ENCODE measurements around the gene EHD4. TPM values are rescaled to one million over a fixed set of nuclear protein-coding genes. Genes with fewer than 3 reads are reported as not detected.

Gene EHD4
- total and polyA plus RNA-seq, 2 donors: 7.3 to 11.8 TPM

- no peaks in the 10 kb centered on the region for H3K36me3 ChIP-seq (ENCODE audit: control insufficient read depth in 2 of 2, insufficient read depth in 2 of 2, low read length in 1 of 2)
- WGBS: 86% methylated on average over 2 of the region's 2 CpGs
- H3K27ac ChIP-seq (ENCODE audit: low read depth in 1 of 2, low read length in 1 of 2): no peak overlapping the region
- DNase-seq (ENCODE audit: low read depth in 6 of 9, low spot score in 9 of 9): no peak
- no peaks in the 10 kb centered on the region for H3K9me3 ChIP-seq (ENCODE audit: control insufficient read depth in 2 of 2, insufficient read depth in 1 of 2, low read length in 1 of 2)
- no peaks in the 10 kb centered on the region for H3K4me1 ChIP-seq (ENCODE audit: control insufficient read depth in 2 of 2, insufficient read depth in 2 of 2, low read length in 2 of 2)
- H3K4me3 ChIP-seq (ENCODE audit: low read length in 2 of 2): no peak overlapping the region
- H3K27me3 ChIP-seq (ENCODE audit: control insufficient read depth in 2 of 2, insufficient read depth in 1 of 2, low read length in 1 of 2): no peaks in the 10 kb centered on the region
Measured at GRCh38 chr15:42012241-42012640, 39.9 kb upstream of the EHD4 start.

- DNase-seq (ENCODE audit: low read depth in 6 of 9, low spot score in 9 of 9): peak in 1 of 9 donors; percentile 5
- no peaks in the 10 kb centered on the region for H3K27me3 ChIP-seq (ENCODE audit: control insufficient read depth in 2 of 2, insufficient read depth in 1 of 2, low read length in 1 of 2)
- H3K4me3 ChIP-seq (ENCODE audit: low read length in 2 of 2): no peak overlapping the region
- peak overlapping the region in 1 of 2 donors; percentile 58 for H3K27ac ChIP-seq (ENCODE audit: low read depth in 1 of 2, low read length in 1 of 2)
- no peaks in the 10 kb centered on the region for H3K9me3 ChIP-seq (ENCODE audit: control insufficient read depth in 2 of 2, insufficient read depth in 1 of 2, low read length in 1 of 2)
- H3K4me1 ChIP-seq (ENCODE audit: control insufficient read depth in 2 of 2, insufficient read depth in 2 of 2, low read length in 2 of 2): no peaks in the 10 kb centered on the region
- no peaks in the 10 kb centered on the region for H3K36me3 ChIP-seq (ENCODE audit: control insufficient read depth in 2 of 2, insufficient read depth in 2 of 2, low read length in 1 of 2)
- 91% methylated on average over 7 of the region's 7 CpGs for WGBS
Measured at GRCh38 chr15:42011074-42011473, 38.7 kb upstream of the EHD4 start.

GRCh38 chr15:42010434-42010833 is 38.1 kb upstream of the EHD4 start:
- no peaks in the 10 kb centered on the region for H3K9me3 ChIP-seq (ENCODE audit: control insufficient read depth in 2 of 2, insufficient read depth in 1 of 2, low read length in 1 of 2)
- DNase-seq (ENCODE audit: low read depth in 6 of 9, low spot score in 9 of 9): no peak
- H3K27me3 ChIP-seq (ENCODE audit: control insufficient read depth in 2 of 2, insufficient read depth in 1 of 2, low read length in 1 of 2): no peaks in the 10 kb centered on the region
- no peak overlapping the region for H3K4me3 ChIP-seq (ENCODE audit: low read length in 2 of 2)
- H3K4me1 ChIP-seq (ENCODE audit: control insufficient read depth in 2 of 2, insufficient read depth in 2 of 2, low read length in 2 of 2): no peaks in the 10 kb centered on the region
- WGBS: 96% methylated on average over 1 of the region's 1 CpG
- H3K27ac ChIP-seq (ENCODE audit: low read depth in 1 of 2, low read length in 1 of 2): no peak overlapping the region
- H3K36me3 ChIP-seq (ENCODE audit: control insufficient read depth in 2 of 2, insufficient read depth in 2 of 2, low read length in 1 of 2): no peaks in the 10 kb centered on the region

- no peaks in the 10 kb centered on the region for H3K36me3 ChIP-seq (ENCODE audit: control insufficient read depth in 2 of 2, insufficient read depth in 2 of 2, low read length in 1 of 2)
- H3K4me1 ChIP-seq (ENCODE audit: control insufficient read depth in 2 of 2, insufficient read depth in 2 of 2, low read length in 2 of 2): no peaks in the 10 kb centered on the region
- no peaks in the 10 kb centered on the region for H3K9me3 ChIP-seq (ENCODE audit: control insufficient read depth in 2 of 2, insufficient read depth in 1 of 2, low read length in 1 of 2)
- no peak for DNase-seq (ENCODE audit: low read depth in 6 of 9, low spot score in 9 of 9)
- 98% methylated on average over 5 of the region's 5 CpGs for WGBS
- no peak overlapping the region for H3K27ac ChIP-seq (ENCODE audit: low read depth in 1 of 2, low read length in 1 of 2)
- peaks cover 0 to 2% of the 10 kb centered on the region in 2 donors for H3K27me3 ChIP-seq (ENCODE audit: control insufficient read depth in 2 of 2, insufficient read depth in 1 of 2, low read length in 1 of 2)
- H3K4me3 ChIP-seq (ENCODE audit: low read length in 2 of 2): no peak overlapping the region
Measured at GRCh38 chr15:42009474-42009873, 37.1 kb upstream of the EHD4 start.

- H3K4me1 ChIP-seq (ENCODE audit: control insufficient read depth in 2 of 2, insufficient read depth in 2 of 2, low read length in 2 of 2): no peaks in the 10 kb centered on the region
- H3K9me3 ChIP-seq (ENCODE audit: control insufficient read depth in 2 of 2, insufficient read depth in 1 of 2, low read length in 1 of 2): no peaks in the 10 kb centered on the region
- H3K4me3 ChIP-seq (ENCODE audit: low read length in 2 of 2): no peak overlapping the region
- H3K36me3 ChIP-seq (ENCODE audit: control insufficient read depth in 2 of 2, insufficient read depth in 2 of 2, low read length in 1 of 2): no peaks in the 10 kb centered on the region
- DNase-seq (ENCODE audit: low read depth in 6 of 9, low spot score in 9 of 9): no peak
- H3K27ac ChIP-seq (ENCODE audit: low read depth in 1 of 2, low read length in 1 of 2): no peak overlapping the region
- peaks cover 0 to 2% of the 10 kb centered on the region in 2 donors for H3K27me3 ChIP-seq (ENCODE audit: control insufficient read depth in 2 of 2, insufficient read depth in 1 of 2, low read length in 1 of 2)
Measured at GRCh38 chr15:42009022-42009421, 36.7 kb upstream of the EHD4 start.

- WGBS: 93% methylated on average over 1 of the region's 1 CpG
- H3K9me3 ChIP-seq (ENCODE audit: control insufficient read depth in 2 of 2, insufficient read depth in 1 of 2, low read length in 1 of 2): no peaks in the 10 kb centered on the region
- H3K36me3 ChIP-seq (ENCODE audit: control insufficient read depth in 2 of 2, insufficient read depth in 2 of 2, low read length in 1 of 2): no peaks in the 10 kb centered on the region
- peaks cover 0 to 4% of the 10 kb centered on the region in 2 donors for H3K27me3 ChIP-seq (ENCODE audit: control insufficient read depth in 2 of 2, insufficient read depth in 1 of 2, low read length in 1 of 2)
- no peak overlapping the region for H3K27ac ChIP-seq (ENCODE audit: low read depth in 1 of 2, low read length in 1 of 2)
- H3K4me1 ChIP-seq (ENCODE audit: control insufficient read depth in 2 of 2, insufficient read depth in 2 of 2, low read length in 2 of 2): no peaks in the 10 kb centered on the region
- no peak for DNase-seq (ENCODE audit: low read depth in 6 of 9, low spot score in 9 of 9)
- no peak overlapping the region for H3K4me3 ChIP-seq (ENCODE audit: low read length in 2 of 2)
Measured at GRCh38 chr15:42007386-42007785, 35.0 kb upstream of the EHD4 start.

- Histone ChIP-seq H3K4me1 (ENCODE audit: control insufficient read depth in 2 of 2, insufficient read depth in 2 of 2, low read length in 2 of 2) (no peaks in the 10 kb centered on the region), H3K36me3 (ENCODE audit: control insufficient read depth in 2 of 2, insufficient read depth in 2 of 2, low read length in 1 of 2) (no peaks in the 10 kb centered on the region), H3K27me3 (ENCODE audit: control insufficient read depth in 2 of 2, insufficient read depth in 1 of 2, low read length in 1 of 2) (peaks cover 0 to 7% of the 10 kb centered on the region in 2 donors), H3K4me3 (ENCODE audit: low read length in 2 of 2) (no peak overlapping the region), H3K9me3 (ENCODE audit: control insufficient read depth in 2 of 2, insufficient read depth in 1 of 2, low read length in 1 of 2) (no peaks in the 10 kb centered on the region), H3K27ac (ENCODE audit: low read depth in 1 of 2, low read length in 1 of 2) (no peak overlapping the region)
- WGBS: 93% methylated on average over 6 of the region's 6 CpGs
- no peak for DNase-seq (ENCODE audit: low read depth in 6 of 9, low spot score in 9 of 9)
Measured at GRCh38 chr15:42002333-42002732, 30.0 kb upstream of the EHD4 start.

- Histone ChIP-seq H3K4me1 (ENCODE audit: control insufficient read depth in 2 of 2, insufficient read depth in 2 of 2, low read length in 2 of 2) (no peaks in the 10 kb centered on the region), H3K9me3 (ENCODE audit: control insufficient read depth in 2 of 2, insufficient read depth in 1 of 2, low read length in 1 of 2) (no peaks in the 10 kb centered on the region), H3K27ac (ENCODE audit: low read depth in 1 of 2, low read length in 1 of 2) (no peak overlapping the region), H3K36me3 (ENCODE audit: control insufficient read depth in 2 of 2, insufficient read depth in 2 of 2, low read length in 1 of 2) (no peaks in the 10 kb centered on the region), H3K27me3 (ENCODE audit: control insufficient read depth in 2 of 2, insufficient read depth in 1 of 2, low read length in 1 of 2) (peaks cover 0 to 7% of the 10 kb centered on the region in 2 donors), H3K4me3 (ENCODE audit: low read length in 2 of 2) (no peak overlapping the region)
- WGBS: 88% methylated on average over 4 of the region's 4 CpGs
- DNase-seq (ENCODE audit: low read depth in 6 of 9, low spot score in 9 of 9): no peak
Measured at GRCh38 chr15:42001236-42001635, 28.9 kb upstream of the EHD4 start.

- no peak for DNase-seq (ENCODE audit: low read depth in 6 of 9, low spot score in 9 of 9)
- H3K27ac ChIP-seq (ENCODE audit: low read depth in 1 of 2, low read length in 1 of 2): no peak overlapping the region
- peaks cover 0 to 4% of the 10 kb centered on the region in 2 donors for H3K27me3 ChIP-seq (ENCODE audit: control insufficient read depth in 2 of 2, insufficient read depth in 1 of 2, low read length in 1 of 2)
- 90% methylated on average over 15 of the region's 15 CpGs for WGBS
- no peaks in the 10 kb centered on the region for H3K36me3 ChIP-seq (ENCODE audit: control insufficient read depth in 2 of 2, insufficient read depth in 2 of 2, low read length in 1 of 2)
- no peaks in the 10 kb centered on the region for H3K9me3 ChIP-seq (ENCODE audit: control insufficient read depth in 2 of 2, insufficient read depth in 1 of 2, low read length in 1 of 2)
- no peak overlapping the region for H3K4me3 ChIP-seq (ENCODE audit: low read length in 2 of 2)
- H3K4me1 ChIP-seq (ENCODE audit: control insufficient read depth in 2 of 2, insufficient read depth in 2 of 2, low read length in 2 of 2): no peaks in the 10 kb centered on the region
Measured at GRCh38 chr15:41999290-42000285, 27.2 kb upstream of the EHD4 start.
